HepG2 (cell line): Measurements from ENCODE around the gene KMT2B. TPM values are rescaled to one million over a fixed set of nuclear protein-coding genes. Genes with fewer than 3 reads are reported as not detected.

Experiments
- ATRX ChIP-seq: sonication (generic); formaldehyde crosslinking; IDR thresholded peaks from 2 replicates; pipeline ENCODE4 v1.4.0; 2020; ENCODE audit warnings: missing genetic modification reagents, borderline replicate concordance
- BHLHE40 ChIP-seq: IDR thresholded peaks from 2 replicates; pipeline ENCODE4 v1.6.1; 2011; ENCODE audit warnings: low read length, improper control_type of control experiment
- GLI4 ChIP-seq: sonication (generic); formaldehyde crosslinking; IDR thresholded peaks from 2 replicates; pipeline ENCODE4 v1.5.1; 2020; ENCODE audit warnings: missing genetic modification reagents, mild to moderate bottlenecking, moderate library complexity, borderline replicate concordance
- KLF13 ChIP-seq: sonication (generic); formaldehyde crosslinking; IDR thresholded peaks from 2 replicates; pipeline ENCODE4 v1.4.0; 2020; ENCODE audit warnings: mild to moderate bottlenecking, missing genetic modification reagents
- MYC ChIP-seq: sonication (generic); formaldehyde crosslinking; IDR thresholded peaks from 2 replicates; pipeline ENCODE4 v1.9.0; 2021; ENCODE audit warnings: missing genetic modification reagents, borderline replicate concordance
- MZF1 ChIP-seq: sonication (generic); formaldehyde crosslinking; IDR thresholded peaks from 2 replicates; pipeline ENCODE4 v1.8.1; 2023; ENCODE audit warnings: mild to moderate bottlenecking, missing genetic modification reagents, borderline replicate concordance
- RXRB ChIP-seq: IDR thresholded peaks from 2 replicates; pipeline ENCODE4 v1.6.1; 2016; ENCODE audit warnings: borderline replicate concordance, missing genetic modification reagents, missing compliant biosample characterization
- SIX1 ChIP-seq: sonication (generic); formaldehyde crosslinking; IDR thresholded peaks from 2 replicates; pipeline ENCODE4 v1.4.0; 2020; ENCODE audit warnings: missing genetic modification reagents, borderline replicate concordance
- SIX4 ChIP-seq: sonication (generic); formaldehyde crosslinking; IDR thresholded peaks from 2 replicates; pipeline ENCODE4 v1.4.0; 2020; ENCODE audit warnings: missing genetic modification reagents
- SRY ChIP-seq: sonication (generic); formaldehyde crosslinking; IDR thresholded peaks from 2 replicates; pipeline ENCODE4 v1.8.0; 2022; ENCODE audit warnings: mild to moderate bottlenecking, missing genetic modification reagents
- TAF1 ChIP-seq: sonication (generic); formaldehyde crosslinking; IDR thresholded peaks from 2 replicates; pipeline ENCODE4 v1.4.0; 2020; ENCODE audit warnings: missing genetic modification reagents
- YEATS4 ChIP-seq: sonication (generic); formaldehyde crosslinking; IDR thresholded peaks from 2 replicates; pipeline ENCODE4 v1.4.0; 2020; ENCODE audit warnings: missing genetic modification reagents, borderline replicate concordance
- ZKSCAN1 ChIP-seq: fragments of 150-350 bp; IDR thresholded peaks from 2 replicates; pipeline ENCODE4 v1.6.1; 2014; ENCODE audit warnings: low read length
- ZNF296 ChIP-seq: sonication (generic); formaldehyde crosslinking; conservative IDR thresholded peaks from 2 replicates; pipeline ENCODE4 v1.5.0; 2020; ENCODE audit warnings: mild to moderate bottlenecking, missing genetic modification reagents
- ZNF552 ChIP-seq: sonication (generic); formaldehyde crosslinking; IDR thresholded peaks from 2 replicates; pipeline ENCODE4 v1.9.0; 2022; ENCODE audit warnings: missing genetic modification reagents, mild to moderate bottlenecking, borderline replicate concordance
- ZNF598 ChIP-seq: sonication (generic); formaldehyde crosslinking; IDR thresholded peaks from 2 replicates; pipeline ENCODE4 v1.5.1; 2020; ENCODE audit warnings: mild to moderate bottlenecking, missing genetic modification reagents, borderline replicate concordance
- ZNF660 ChIP-seq: sonication (generic); formaldehyde crosslinking; IDR thresholded peaks from 2 replicates; pipeline ENCODE4 v1.5.1; 2020; ENCODE audit warnings: mild to moderate bottlenecking, low read depth, missing genetic modification reagents, borderline replicate concordance
- polyA plus RNA-seq, 8 experiments: library from polyadenylated mRNA; depleted of rRNA in 3 of 8; stranded (reverse) in 7 of 8; unstranded in 1 of 8; fragments of >200 nt; fragmentation: Illumina TruSeq in 4 of 8; extraction: Trizol in 4 of 8; gene quantifications; 2 replicates each; pipeline versions ENCODE4 v1.2.1 to v1.2.3, GENCODE V29; 2011 to 2016; ENCODE audit warnings: low read depth in 4 of 8, missing spikeins in 1 of 8, mixed read lengths in 1 of 8; ENCODE audit not compliant: insufficient read depth in 1 of 8
- total RNA-seq, 5 experiments: library from RNA; depleted of rRNA; stranded (reverse); fragments of >200 nt; fragmentation: Illumina TruSeq; extraction: Trizol; gene quantifications; 2 replicates each; pipeline ENCODE4 v1.2.3, GENCODE V29; 2016; ENCODE audit warnings: low read depth in 1 of 5
- TF ChIP-seq, protein P1 (sequence below): sonication (generic); formaldehyde crosslinking; IDR thresholded peaks from 2 replicates; pipeline ENCODE4 v1.4.0; 2020; ENCODE audit warnings: missing genetic modification reagents
- TF ChIP-seq, protein P2 (sequence below): sonication (generic); formaldehyde crosslinking; IDR thresholded peaks from 2 replicates; pipeline ENCODE4 v1.4.0; 2020; ENCODE audit warnings: mild to moderate bottlenecking, low read depth, missing genetic modification reagents
- TF ChIP-seq, protein P3 (sequence below): sonication (generic); formaldehyde crosslinking; IDR thresholded peaks from 2 replicates; pipeline ENCODE4 v1.4.0; 2020; ENCODE audit warnings: missing genetic modification reagents
- TF ChIP-seq, protein P4 (sequence below): IDR thresholded peaks from 2 replicates; pipeline ENCODE4 v1.6.1; 2012; ENCODE audit warnings: low read depth, low read length, improper control_type of control experiment
- TF ChIP-seq, protein P5 (sequence below): sonication (generic); formaldehyde crosslinking; IDR thresholded peaks from 2 replicates; pipeline ENCODE4 v1.4.0; 2020; ENCODE audit warnings: mild to moderate bottlenecking, missing genetic modification reagents

Gene KMT2B
- total and polyA plus RNA-seq, 2 of the 13 experiments (the other 11 are each of a cell fraction or from before 2014, with no cell fraction given): 6.2 to 16.9 TPM

DNA sequence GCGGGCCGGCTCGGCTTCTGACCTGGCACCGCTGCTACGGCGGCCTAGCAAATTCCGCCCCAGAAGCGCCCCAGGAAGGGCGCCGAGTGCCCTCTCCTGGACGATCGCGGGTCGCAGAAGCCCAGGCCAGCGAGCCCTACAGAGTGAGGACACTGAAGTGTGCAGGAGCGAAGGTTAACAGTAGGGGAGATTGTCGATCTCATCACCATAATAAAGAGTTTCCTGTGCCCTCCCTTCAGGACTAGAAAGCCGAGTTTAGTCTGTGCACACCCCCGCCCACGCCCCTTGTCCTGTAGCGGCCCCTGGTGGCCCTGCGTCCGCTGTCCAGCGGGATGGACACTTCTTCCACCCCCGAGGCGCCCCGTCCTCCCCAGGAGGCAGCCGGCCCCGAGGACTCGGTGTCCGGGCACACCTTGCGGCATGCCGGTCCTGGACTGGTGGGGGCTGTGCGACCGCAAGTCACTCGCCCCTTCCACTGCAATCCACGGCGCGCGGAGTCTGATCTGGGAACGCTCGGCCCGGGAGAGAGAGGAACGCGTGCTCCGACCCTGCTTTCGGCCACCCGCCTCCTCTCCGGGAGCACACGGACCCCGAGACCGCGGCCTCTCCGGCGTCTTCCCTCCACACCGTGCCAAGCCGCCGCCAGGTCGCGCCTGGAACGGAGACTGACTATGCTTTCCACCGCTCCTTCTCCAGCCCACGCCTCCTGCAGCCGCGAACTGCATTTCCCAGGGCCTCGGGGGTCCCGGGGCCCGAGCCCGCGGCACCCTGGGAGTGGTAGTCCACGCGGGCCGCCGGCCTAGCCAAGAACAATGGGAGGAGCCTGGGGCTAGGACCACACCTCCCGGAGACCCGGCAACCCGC is 770 bp upstream of the KMT2B start (continued):
- TF ChIP-seq TAF1 (CRISPR knock-in tag) (no peak), MZF1 (CRISPR knock-in tag) (no peak), SIX4 (CRISPR knock-in tag) (0 out of 2 replicates have a peak, but pooled peaks have one; percentile 25), ZNF296 (CRISPR knock-in tag) (peak; percentile 94), KLF13 (CRISPR knock-in tag) (no peak), SRY (CRISPR knock-in tag) (peak; percentile 44), ZNF552 (CRISPR knock-in tag) (0 out of 2 replicates have a peak, but pooled peaks have one; percentile 13), BHLHE40 (no peak), SIX1 (no peak), ZNF660 (CRISPR knock-in tag) (no peak), MYC (peak; percentile 72), ZNF598 (CRISPR knock-in tag) (no peak), ATRX (CRISPR knock-in tag) (no peak), ZKSCAN1 (peak; percentile 26; the same call in 1 of the 2 replicates), YEATS4 (CRISPR knock-in tag) (peak; percentile 49), GLI4 (CRISPR knock-in tag) (no peak; the same call in 1 of the 2 replicates), RXRB (peak; percentile 31; the same call in 1 of the 2 replicates)
- TF ChIP-seq, protein P1, sequence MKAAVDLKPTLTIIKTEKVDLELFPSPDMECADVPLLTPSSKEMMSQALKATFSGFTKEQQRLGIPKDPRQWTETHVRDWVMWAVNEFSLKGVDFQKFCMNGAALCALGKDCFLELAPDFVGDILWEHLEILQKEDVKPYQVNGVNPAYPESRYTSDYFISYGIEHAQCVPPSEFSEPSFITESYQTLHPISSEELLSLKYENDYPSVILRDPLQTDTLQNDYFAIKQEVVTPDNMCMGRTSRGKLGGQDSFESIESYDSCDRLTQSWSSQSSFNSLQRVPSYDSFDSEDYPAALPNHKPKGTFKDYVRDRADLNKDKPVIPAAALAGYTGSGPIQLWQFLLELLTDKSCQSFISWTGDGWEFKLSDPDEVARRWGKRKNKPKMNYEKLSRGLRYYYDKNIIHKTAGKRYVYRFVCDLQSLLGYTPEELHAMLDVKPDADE (CRISPR knock-in tag): 0 out of 2 replicates have a peak, but pooled peaks have one; percentile 35
- TF ChIP-seq, protein P2, sequence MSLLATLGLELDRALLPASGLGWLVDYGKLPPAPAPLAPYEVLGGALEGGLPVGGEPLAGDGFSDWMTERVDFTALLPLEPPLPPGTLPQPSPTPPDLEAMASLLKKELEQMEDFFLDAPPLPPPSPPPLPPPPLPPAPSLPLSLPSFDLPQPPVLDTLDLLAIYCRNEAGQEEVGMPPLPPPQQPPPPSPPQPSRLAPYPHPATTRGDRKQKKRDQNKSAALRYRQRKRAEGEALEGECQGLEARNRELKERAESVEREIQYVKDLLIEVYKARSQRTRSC (CRISPR knock-in tag): no peak
- TF ChIP-seq, protein P3, sequence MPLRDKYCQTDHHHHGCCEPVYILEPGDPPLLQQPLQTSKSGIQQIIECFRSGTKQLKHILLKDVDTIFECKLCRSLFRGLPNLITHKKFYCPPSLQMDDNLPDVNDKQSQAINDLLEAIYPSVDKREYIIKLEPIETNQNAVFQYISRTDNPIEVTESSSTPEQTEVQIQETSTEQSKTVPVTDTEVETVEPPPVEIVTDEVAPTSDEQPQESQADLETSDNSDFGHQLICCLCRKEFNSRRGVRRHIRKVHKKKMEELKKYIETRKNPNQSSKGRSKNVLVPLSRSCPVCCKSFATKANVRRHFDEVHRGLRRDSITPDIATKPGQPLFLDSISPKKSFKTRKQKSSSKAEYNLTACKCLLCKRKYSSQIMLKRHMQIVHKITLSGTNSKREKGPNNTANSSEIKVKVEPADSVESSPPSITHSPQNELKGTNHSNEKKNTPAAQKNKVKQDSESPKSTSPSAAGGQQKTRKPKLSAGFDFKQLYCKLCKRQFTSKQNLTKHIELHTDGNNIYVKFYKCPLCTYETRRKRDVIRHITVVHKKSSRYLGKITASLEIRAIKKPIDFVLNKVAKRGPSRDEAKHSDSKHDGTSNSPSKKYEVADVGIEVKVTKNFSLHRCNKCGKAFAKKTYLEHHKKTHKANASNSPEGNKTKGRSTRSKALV (CRISPR knock-in tag): peak; percentile 12; the same call in 1 of the 2 replicates
- TF ChIP-seq, protein P4, sequence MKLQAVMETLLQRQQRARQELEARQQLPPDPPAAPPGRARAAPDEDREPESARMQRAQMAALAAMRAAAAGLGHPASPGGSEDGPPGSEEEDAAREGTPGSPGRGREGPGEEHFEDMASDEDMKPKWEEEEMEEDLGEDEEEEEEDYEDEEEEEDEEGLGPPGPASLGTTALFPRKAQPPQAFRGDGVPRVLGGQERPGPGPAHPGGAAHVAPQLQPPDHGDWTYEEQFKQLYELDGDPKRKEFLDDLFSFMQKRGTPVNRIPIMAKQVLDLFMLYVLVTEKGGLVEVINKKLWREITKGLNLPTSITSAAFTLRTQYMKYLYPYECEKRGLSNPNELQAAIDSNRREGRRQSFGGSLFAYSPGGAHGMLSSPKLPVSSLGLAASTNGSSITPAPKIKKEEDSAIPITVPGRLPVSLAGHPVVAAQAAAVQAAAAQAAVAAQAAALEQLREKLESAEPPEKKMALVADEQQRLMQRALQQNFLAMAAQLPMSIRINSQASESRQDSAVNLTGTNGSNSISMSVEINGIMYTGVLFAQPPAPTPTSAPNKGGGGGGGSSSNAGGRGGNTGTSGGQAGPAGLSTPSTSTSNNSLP: peak; percentile 56; the same call in 1 of the 2 replicates
- TF ChIP-seq, protein P5, sequence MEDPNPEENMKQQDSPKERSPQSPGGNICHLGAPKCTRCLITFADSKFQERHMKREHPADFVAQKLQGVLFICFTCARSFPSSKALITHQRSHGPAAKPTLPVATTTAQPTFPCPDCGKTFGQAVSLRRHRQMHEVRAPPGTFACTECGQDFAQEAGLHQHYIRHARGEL (CRISPR knock-in tag): no peak
